Vagina (tissue), 2 donors: ENCODE results near the gene MAF.

Source experiments
- POLR2A ChIP-seq, 2 donors: fragments of 450-650 bp; IDR thresholded peaks; one replicate each; pipeline ENCODE4 v1.6.1; 2017; ENCODE audit warnings: antibody characterized with exemption in 2 of 2, mild to moderate bottlenecking in 2 of 2, moderate library complexity in 2 of 2
- POLR2AphosphoS5 ChIP-seq, 2 donors: sonication (generic); formaldehyde crosslinking; IDR thresholded peaks; one replicate each; pipeline ENCODE4 v1.9.0; 2017; ENCODE audit warnings: antibody characterized with exemption in 2 of 2, mild to moderate bottlenecking in 2 of 2, low read depth in 1 of 2; ENCODE audit not compliant: insufficient read depth in 1 of 2
- TF ChIP-seq, protein P1 (sequence below), 3 experiments: fragments of 450-650 bp in 2 of 3; fragments of 200-600 bp in 1 of 3; sonication (generic) in 1 of 3; IDR thresholded peaks; one replicate each; pipeline ENCODE4 v1.5.1; 2017 to 2019; ENCODE audit warnings: antibody characterized with exemption in 3 of 3, mild to moderate bottlenecking in 2 of 3, moderate library complexity in 2 of 3

DNA sequence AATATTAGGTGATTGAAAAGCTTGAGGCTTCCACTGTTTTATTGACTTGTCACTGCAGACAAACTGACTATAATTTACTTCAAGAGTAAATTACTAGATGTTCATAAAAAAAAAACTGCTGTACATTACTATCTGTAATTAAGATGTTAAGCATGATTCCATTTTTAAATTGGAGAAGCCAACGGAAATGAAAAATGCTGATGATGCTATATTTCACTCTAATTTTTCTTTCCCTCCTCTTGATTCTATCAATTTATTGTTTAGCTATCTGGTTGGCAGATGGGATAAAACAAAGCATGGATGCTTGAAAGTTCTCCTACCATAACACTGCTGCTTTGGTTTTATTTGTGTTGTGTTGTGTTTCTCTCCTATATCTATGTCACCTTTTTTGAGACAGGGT is 41.0 kb downstream of the MAF start:
- TF ChIP-seq, protein P1, sequence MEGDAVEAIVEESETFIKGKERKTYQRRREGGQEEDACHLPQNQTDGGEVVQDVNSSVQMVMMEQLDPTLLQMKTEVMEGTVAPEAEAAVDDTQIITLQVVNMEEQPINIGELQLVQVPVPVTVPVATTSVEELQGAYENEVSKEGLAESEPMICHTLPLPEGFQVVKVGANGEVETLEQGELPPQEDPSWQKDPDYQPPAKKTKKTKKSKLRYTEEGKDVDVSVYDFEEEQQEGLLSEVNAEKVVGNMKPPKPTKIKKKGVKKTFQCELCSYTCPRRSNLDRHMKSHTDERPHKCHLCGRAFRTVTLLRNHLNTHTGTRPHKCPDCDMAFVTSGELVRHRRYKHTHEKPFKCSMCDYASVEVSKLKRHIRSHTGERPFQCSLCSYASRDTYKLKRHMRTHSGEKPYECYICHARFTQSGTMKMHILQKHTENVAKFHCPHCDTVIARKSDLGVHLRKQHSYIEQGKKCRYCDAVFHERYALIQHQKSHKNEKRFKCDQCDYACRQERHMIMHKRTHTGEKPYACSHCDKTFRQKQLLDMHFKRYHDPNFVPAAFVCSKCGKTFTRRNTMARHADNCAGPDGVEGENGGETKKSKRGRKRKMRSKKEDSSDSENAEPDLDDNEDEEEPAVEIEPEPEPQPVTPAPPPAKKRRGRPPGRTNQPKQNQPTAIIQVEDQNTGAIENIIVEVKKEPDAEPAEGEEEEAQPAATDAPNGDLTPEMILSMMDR (IDR thresholded peaks at IDR 0.05), result no peak
- TF ChIP-seq POLR2AphosphoS5 (IDR thresholded peaks at IDR 0.05; ENCODE audit: insufficient read depth in 1 of 2, low read depth in 1 of 2) (no peak), POLR2A (IDR thresholded peaks at IDR 0.05) (no peak)
